Thyroid gland (tissue), 4 donors: ENCODE measurements around the gene NR1H3.

Experiments used
- CTCF ChIP-seq, 6 experiments: fragments of 200-600 bp in 3 of 6; fragments of 450-650 bp in 3 of 6; sonication (generic) in 3 of 6; IDR thresholded peaks; one replicate each; pipeline ENCODE4 v1.5.1; 2016 to 2019; ENCODE audit warnings: antibody characterized with exemption in 6 of 6, mild to moderate bottlenecking in 2 of 6, inconsistent platforms in 1 of 6, moderate library complexity in 1 of 6
- POLR2A ChIP-seq, 2 donors: fragments of 450-650 bp; IDR thresholded peaks; one replicate each; pipeline ENCODE4 v1.6.1; 2017; ENCODE audit warnings: antibody characterized with exemption in 2 of 2, mild to moderate bottlenecking in 2 of 2, moderate library complexity in 1 of 2

- TF ChIP-seq POLR2A (IDR thresholded peaks at IDR 0.05) (no peak), CTCF (IDR thresholded peaks at IDR 0.05) (no peak)
These were observed 16.9 kb downstream of the NR1H3 start for GRCh38 chr11:47274495-47275235.
